Left cardiac atrium (tissue), 4 donors: ENCODE results near the gene PTTG2. TPM values are rescaled to one million over a fixed set of nuclear protein-coding genes. Genes with fewer than 3 reads are reported as not detected.
A peak's percentile ranks its signal among the peaks of the same experiment; 100 is the strongest.

ENCODE experiments used
- ATAC-seq, 2 donors: fragments of 200-7000 bp; cut with Tn5 transposase; one replicate each; pipeline ENCODE4 v1.9.1; 2020; ENCODE audit warnings: mild to moderate bottlenecking in 2 of 2, moderate library complexity in 2 of 2
- DNase-seq: peaks from one replicate; pipeline ENCODE4 v3.0.0-alpha.2; 2020
- intact Hi-C, 2 donors: fragments of 100-400 bp; cut with DNase I; formaldehyde crosslinking; loops; one replicate each; pipeline versions ENCODE4 v1.14.1 to v1.15.1; 2022 to 2023
- total RNA-seq, 2 donors: library from RNA; stranded (reverse); fragmentation: NEBNext Ultra II Directional; extraction: Animal tissue kit (Norgen Biotek cat#: 25700); gene quantifications; one replicate each; pipeline ENCODE4 v1.2.1, GENCODE V29; 2021
- donor health status: DM: no; HTN: yes; CAD: no.
- donor health status: DM: no; HTN: yes; CAD: no; lungs with severe emphysema.
- donor health status: DM: yes; HTN: yes; CAD: no.
- donor health status: Dilated cardiomyopathy.

The PTTG2 gene
- total RNA-seq, 2 donors from 2014 or later = 0.89 to 1.0 TPM

DNA sequence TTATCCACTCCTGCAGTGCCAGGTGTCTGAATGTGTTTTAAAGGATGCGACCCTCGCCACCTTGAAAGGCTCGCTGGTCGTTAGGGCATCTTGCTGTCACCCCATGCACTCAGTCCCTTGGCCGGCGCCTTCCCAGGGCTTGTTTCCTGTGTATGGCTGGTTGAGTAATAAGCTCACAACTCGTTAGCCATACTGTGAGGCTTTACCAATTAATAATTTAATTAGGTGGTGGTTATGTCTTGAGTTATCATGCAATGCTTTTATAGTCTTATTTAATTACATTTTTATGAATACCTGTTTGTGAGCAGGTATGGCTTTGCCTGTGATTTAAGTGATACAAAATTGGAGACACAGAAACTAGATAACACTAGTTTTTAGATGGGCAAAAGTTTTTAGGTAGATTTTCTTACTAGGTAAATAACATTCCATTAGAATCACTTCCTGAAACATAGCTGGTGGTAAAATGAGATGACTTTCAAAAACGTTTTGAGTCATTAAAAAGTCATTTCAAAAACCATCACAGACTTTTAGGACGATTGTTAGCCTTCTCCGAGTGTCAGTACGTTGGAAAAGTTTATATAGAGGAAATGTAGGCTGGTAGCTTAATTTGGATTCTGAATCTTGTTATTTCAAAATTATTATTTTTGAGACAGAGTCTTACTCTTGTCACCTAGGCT, 18.2 kb downstream of the PTTG2 start:
- intact Hi-C loops = loop anchor here (5.0 to 10.0 kb wide), 2 partner anchors 59 to 154 kb away; partner anchors contain the start of gene PGM2 (in 2 of the 2)
- ATAC-seq (peak in 1 of 2 donors; percentile 11), DNase-seq (peak; percentile 32)

DNA sequence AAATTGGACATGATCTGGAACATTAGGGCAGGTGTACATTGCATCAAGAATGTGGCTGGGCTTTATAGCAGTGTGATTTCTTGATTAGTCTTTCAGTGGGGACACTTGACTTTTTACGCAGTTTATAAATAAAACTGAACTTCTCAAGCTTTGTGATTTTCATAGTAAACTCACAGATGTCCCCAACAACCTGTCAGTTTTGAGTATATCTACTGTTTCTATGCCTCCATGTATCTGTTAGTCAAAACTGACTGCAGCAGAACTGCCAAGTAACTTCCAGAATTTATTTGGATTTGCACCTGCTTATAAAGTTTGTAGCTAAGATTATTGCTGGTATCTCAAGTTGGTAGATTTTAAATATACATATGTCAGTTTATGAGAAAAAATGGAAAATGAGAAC, 20.0 kb downstream of the PTTG2 start:
- ATAC-seq (no peak), DNase-seq (no peak)
- intact Hi-C loops = no loop called here

DNA sequence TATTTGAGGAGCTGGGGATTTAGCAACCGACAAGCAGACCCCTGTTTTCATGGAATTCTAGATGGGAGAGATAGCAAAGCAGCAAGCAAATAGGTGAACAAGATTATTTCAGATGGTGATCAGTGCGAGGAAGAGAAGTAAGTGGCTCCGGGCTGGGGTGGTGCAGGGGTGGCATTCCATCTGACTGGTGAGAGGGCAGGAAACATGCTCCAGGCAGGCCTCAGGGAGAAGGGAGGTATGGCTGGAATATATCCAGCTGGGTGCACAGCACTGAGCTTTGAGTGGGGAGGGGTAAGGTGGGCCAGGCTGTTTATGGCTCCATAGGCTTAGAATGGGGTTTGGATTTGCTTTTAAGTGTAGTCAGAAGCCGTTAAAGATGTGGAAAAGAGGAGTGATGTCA, 21.2 kb downstream of the PTTG2 start:
- DNase-seq (no peak), ATAC-seq (no peak)
- intact Hi-C loops = no loop called here

DNA sequence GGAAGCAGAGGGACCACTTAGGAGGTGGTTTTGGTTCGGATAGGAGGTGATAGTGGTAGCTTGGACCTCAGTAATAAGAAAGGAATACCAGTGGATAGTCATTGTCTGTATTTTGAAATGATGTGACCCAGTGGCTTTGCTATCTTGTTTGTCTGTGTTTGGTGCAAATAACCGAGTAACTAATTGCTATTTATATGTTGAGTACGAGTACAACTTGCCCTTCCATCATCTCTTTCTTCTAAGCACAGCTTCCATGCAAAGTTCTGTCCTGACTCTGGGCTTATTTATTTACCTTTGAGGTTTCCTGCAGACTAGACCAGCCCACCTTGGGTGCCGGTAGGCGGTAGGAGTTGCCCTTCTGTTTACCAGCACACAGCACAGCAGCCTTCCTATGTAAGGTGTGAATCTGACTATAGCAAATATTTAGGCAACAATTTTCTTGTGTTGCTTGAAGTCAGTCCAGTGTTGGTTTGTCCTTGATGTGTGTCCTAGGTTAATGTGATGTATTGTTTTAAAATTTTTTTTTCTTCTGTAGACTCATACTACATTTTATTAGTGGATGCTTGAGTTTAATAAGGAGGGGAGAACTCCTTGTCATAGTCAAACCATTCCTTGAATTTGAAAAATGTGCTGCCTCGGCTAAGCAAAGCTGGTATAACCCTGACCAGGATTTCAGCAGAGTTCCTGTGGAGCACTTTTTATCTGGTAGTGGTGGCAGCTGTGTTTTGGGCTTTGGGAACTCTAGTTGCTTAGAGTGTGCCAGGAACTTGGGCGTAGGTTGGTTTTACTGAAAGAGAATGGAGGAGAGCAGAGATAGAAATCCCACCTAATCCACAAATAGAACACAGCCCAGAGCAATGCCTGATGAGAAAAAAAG, 21.9 kb downstream of the PTTG2 start:
- ATAC-seq = no peak
- intact Hi-C loops = no loop called here

DNA sequence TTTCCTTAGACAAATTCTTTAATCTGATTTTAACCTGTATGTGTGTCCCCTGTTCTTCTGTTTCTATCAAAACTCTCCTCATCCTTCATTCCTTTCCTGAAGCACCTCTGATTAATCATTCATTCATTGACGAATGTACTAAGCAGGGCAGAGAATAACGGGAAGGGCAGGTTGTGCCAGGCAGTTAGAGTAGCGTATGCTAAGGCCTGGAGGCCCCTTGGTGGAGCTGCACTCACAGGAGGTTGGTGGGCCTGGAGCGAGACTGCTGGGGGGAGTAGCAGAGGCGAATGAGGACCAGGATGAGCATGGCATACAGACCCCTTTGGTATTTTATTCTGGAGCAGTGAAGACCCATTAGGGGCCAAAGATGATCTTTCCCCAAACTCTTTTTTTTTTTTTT, 22.5 kb downstream of the PTTG2 start:
- no peak for DNase-seq
- intact Hi-C loops = no loop called here
- ATAC-seq = peak in 1 of 2 donors; percentile 25

More for the DNA sequence above, 21.9 kb downstream of the PTTG2 start:
- no peak for DNase-seq

DNA sequence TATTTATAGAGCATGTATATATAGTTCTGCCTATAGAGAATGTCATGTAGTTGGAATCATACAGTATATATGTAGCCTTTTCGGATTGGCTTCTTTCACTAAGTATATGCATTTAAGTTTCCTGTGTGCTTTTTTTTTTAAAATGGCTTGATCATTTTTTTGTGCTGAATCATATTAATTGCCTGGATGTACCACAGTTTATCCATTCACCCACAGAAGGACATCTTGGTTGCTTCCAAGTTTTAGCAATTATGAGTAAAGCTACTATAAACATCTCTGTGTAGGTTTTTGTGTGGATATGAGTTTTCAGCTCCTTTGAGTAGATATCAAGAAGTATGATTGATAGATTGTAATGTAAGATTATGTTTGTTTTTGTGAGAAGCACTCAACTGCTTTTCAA, 23.8 kb downstream of the PTTG2 start:
- DNase-seq (no peak), ATAC-seq (no peak)
- intact Hi-C loops = no loop called here

DNA sequence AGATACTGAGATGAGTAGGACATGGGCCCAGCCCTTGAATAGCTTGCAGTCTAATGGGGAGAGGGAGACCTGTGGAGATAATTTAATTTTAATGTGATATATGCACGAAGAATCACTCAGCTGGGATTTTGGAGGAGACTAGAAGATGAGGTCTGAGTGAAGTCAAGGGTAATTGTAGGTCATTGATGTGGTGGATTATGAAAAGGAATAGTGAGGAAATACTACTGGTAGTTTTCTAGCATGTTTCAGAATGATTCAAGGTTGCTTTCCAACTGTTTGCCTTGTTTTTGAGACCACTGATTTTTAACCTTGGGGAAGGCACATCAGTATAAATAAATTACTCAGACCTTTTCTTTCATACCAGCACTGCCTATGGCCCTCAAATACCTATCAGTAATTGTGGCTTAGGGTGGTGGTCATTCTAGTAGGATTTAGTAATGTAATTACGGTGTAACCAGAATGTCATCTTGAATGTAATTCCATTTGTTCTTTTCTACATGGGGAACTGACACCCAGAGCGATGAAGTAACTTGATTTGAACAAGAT, 25.6 kb downstream of the PTTG2 start:
- intact Hi-C loops = no loop called here
- DNase-seq = no peak
- ATAC-seq = no peak

DNA sequence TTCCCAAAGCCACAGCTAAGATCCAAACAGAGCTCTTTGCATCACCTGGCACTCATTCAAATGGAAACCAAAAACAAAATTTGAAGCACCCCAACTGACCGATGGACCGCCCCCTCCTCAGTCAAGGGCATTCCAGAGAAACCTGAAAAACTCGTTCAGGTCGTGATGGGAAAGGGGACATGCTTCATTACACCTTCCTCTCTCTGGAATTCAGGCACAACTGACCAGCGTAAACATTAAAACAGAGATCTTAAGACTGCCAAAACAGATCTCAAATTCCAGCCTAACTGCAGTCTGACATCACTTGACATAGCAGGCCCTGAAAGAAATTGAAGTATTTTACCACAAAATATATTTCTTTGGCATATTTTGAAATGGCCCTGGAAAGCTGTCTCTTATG, 28.5 kb downstream of the PTTG2 start:
- ATAC-seq = no peak
- DNase-seq = no peak
- intact Hi-C loops = no loop called here

DNA sequence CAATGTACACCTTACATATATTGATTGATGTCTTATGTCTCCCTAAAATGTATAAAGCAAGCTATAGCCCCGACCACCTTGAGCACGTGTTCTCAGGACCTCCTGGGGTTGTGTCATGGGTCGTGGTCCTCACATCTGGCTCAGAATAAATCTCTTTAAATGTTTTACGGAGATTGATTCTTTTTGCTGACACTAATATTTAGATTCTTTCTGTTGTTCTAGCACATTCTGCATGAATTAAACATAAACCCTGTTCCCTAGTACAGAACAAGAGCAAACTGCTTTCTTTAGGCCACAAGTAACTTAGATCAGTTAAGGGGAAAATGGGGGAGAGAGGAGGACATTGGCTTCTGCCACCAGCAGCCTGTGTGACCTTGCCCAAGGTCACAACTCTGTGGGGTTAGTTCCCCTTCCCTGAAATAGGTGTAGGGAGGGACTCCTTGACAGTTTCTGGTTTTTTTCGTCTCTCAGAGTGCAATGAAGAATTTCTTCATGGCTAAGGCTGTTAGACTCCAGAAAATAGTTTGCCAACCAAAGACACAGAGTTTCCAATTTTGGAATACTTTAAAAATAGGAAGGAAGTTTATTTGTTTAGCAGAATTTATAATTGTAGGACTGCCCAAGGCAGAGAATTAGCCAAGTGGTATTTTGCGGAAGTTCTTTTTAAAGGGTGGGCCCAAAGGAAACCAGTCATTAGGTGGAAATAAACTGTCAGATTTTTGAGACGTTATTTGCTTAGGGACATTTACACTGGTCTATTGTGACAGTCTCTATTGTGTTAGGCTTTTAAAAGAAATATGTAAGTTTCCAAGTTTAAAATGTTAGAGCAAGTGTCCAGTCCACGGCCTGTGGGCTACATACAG, 29.4 kb downstream of the PTTG2 start:
- ATAC-seq (peak; percentile 48 to 51), DNase-seq (no peak)
- intact Hi-C loops = no loop called here

DNA sequence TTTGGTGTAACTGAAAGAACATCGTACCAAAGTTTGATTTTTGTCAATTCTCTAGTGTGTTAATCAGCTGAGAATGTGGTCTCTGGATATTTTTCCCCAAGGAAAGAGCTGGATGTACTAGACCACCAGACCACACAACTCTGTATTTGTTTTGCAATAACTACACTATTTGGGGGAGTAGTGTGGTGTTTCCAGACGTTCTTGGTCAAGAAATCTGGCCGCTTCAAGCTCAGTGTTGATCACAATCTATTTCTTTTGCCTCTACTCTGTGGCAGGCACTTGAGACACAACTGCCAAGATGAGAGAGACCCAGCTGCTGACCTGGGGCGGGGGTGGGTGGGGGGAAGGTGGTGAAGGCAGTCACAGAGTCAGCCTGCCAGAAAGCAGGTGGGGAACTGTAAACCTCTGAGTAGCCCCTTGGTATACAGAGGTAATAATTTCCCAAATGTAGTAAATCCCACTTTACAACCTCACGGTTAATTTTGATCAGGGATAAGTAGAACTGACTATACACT, 30.6 kb downstream of the PTTG2 start:
- intact Hi-C loops = no loop called here
- no peak for DNase-seq
- ATAC-seq = no peak

DNA sequence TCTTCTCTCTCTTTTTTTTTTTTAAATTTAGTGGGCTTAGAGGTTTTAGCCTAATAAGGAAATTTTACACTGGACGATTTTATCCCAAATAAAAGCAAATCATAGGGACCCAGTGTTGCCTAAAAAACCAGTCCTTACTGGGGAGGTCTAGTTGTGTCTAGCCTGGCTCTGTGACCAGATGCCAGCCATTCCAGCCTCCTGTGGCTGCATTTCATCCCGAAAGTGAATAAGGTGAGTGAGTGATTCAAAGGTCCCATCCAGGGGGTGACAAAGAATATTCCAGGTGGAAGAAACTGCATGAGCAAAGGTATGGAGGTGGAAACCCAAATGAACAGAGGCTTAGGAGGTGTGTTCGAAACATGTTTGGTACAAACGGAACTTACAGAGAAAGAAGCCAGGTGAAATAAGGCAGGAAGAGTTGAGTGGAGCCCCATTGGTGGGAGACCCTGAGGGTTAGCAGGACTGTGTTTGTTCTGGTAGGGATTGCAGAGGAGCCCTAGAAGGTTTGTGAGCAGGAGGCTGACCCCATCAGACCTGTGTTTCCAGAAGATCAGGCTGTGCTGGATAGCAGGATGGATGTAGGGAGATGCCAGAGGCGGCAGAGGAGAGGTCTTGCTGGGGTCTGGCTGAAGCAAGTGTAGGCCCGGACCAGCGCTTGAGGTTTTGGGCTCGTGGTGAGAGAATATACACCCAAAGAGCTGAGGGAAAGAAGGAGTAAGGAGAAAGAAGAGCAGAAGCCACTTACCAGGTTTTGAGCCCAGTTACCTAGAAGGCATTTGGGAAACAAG, 31.6 kb downstream of the PTTG2 start:
- ATAC-seq (no peak), DNase-seq (no peak)
- intact Hi-C loops = no loop called here

DNA sequence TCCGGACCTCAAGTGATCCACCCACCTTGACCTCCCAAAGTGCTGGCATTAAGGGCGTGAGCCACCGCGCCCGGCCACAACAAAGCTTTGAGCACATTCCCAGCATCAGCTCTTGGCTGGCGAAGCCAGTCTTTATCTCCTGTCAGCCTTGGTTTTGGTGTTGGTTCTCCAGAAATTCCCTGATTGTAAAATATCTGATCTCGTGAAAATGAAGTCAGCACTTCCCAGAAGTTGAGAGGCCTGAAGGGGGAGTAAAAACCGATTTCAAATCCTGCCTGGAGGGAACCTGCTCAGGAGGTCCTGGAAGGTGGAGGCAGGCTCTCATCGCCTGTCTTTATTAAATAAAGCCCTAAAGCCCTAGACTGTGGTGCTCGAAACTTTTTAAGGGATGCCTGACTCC, 33.6 kb downstream of the PTTG2 start:
- DNase-seq (no peak), ATAC-seq (peak in 1 of 2 donors; percentile 17)
- intact Hi-C loops = no loop called here

DNA sequence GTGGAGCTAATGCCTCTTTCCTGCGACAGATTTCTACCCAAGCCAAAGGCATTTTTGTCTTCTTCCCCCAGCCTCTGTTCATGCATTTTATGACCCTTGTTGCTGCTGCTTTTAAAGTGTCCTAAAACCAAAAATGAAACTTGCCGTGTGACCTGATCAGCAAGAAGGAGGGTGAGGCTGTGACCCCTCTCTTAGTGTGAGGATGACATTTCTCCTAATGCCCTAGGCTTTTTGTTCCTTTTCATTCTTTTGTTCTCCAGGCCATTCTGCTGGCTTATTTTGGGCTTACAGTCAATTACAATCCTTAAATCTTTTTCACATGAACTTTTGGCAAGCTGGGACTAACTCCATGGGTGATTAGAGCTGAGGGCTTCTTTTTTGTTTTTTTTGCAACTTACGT, 34.4 kb downstream of the PTTG2 start:
- ATAC-seq (no peak), DNase-seq (no peak)
- intact Hi-C loops = no loop called here

DNA sequence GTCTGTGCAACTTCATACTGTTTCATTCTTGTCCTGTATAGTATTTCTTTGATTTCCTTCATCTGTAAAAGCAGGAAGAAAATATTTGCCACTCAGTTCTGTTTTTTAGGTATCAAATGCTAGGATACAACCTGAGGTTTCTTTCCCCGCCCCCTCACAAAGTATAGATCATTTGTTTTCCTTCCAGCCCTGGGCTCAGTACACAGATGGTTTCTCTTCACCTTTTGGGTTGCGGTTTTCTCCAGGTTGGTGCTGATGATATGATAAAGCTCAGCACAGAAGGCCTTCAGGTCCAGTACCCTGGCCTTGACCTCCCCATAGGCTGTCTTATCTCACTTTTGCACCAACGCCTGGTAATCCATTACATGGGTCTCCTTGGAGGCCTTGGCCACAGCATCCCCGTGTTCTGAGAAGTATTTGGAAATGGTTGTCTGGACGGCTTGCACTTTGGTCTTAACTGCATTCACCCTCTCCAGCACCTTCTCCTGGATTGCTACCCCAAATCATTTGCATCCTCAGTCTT, 35.2 kb downstream of the PTTG2 start:
- DNase-seq = no peak
- intact Hi-C loops = no loop called here
- no peak for ATAC-seq

DNA sequence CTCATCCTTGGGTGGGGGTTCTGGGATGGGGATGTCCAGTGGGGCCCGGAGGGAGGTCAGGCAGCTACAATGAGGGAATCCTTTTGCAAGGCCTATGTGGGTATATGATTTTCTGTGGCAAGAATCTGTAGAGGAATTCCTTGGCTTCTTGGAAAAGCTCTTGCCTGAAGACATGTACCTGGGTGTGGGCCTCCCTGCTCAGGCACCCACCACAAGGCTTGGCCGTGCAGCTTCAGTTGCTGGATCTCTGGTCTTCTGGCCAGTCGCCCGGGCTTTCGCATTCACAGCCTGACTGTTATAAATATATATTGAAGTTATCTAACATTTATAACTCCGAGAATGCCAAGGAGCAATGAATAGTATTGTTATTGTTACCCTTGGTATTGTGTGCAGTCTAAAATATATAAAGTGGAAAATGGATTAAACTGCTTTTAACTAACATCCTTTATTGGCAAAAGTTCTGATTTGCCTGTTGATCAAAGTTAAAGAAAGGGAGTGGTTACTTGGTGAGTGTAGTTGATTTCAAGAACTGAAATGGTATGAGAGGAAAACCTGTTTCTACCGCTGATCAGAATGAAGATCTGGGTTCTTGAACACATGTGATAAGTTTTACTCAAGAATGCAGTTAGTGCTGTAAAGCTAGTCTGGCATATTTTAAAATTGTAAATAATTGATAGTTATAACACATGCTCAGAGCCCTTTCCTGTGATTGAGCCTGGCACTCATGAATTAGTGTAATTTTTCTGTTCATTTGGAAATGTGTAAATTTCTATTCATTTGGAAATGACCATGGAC, 36.0 kb downstream of the PTTG2 start:
- DNase-seq = peak; percentile 51
- intact Hi-C loops = no loop called here
- peak in 1 of 2 donors; percentile 19 for ATAC-seq

DNA sequence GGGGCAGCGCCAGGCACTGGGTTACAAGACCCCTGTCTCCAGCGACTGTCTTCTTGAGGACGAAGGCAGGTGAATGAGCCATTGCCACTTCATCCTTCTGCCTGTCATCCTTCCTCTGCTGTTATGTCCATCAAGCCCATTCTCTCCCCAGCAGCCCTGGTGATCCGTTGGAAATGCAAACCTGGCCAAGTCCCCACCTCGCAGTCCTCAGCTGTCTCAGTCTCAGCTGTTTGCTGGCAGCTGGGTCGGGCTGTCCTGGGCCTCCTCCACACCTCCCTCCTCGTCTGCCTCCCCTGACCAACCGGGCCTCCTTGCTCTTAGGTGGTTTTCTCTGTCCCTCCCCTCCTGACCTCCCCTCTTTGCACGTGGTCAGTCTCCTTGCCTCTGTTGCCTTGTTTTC, 38.0 kb downstream of the PTTG2 start:
- intact Hi-C loops = no loop called here
- DNase-seq (no peak), ATAC-seq (no peak)

DNA sequence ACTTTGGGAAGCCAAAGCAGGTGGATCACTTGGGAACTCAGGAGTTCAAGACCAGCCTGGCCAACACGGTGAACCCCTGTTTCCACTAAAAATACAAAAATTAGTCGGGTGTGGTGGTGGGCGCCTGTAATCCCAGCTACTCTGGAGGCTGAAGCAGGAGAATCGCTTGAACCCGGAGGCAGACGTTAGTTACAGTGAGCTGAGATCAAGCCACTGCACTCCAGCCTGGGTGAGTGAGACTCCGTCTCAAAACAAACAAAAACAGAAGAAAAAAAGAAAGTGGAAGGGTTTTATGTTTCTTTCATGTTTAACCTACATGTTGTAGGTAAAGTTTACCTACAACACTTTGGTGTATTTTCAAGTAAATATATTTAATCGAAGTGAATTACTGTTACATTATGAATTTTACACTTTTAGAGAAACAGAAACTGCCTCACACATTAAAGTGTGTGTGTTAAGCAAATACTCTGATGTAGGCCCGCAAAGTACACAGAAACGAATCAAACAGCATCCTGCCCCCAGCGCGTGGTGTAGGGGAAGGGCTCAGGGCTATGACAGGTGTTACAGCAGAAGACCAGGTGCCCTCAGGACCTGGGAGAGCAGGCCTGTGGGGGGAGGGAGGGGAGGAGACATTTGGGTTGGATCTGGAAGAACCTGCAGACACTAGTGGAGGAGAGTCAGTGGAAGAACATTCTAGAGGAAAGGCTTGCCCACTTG, 39.0 kb downstream of the PTTG2 start:
- DNase-seq (no peak), ATAC-seq (no peak)
- intact Hi-C loops = no loop called here
